Esophagus (tissue), 2 donors: ENCODE measurements around the gene FLYWCH1. TPM values are rescaled to one million over a fixed set of nuclear protein-coding genes. Genes with fewer than 3 reads are reported as not detected.

Experiments used
- H3K27ac ChIP-seq, 2 donors: one replicate each; pipeline ENCODE4 v1.5.1; 2013; ENCODE audit warnings: low read depth in 2 of 2, mild to moderate bottlenecking in 2 of 2, inconsistent platforms in 1 of 2, low read length in 1 of 2, moderate library complexity in 1 of 2
- H3K27me3 ChIP-seq, 2 donors: one replicate each; pipeline ENCODE4 v1.6.1; 2013; ENCODE audit warnings: low read length in 2 of 2, control low read depth in 1 of 2, mild to moderate bottlenecking in 1 of 2; ENCODE audit not compliant: insufficient read depth in 2 of 2, control insufficient read depth in 1 of 2
- H3K36me3 ChIP-seq, 2 donors: one replicate each; pipeline ENCODE4 v1.6.1; 2013; ENCODE audit warnings: low read length in 1 of 2; ENCODE audit not compliant: control insufficient read depth in 2 of 2, insufficient read depth in 2 of 2
- H3K4me1 ChIP-seq, 2 donors: one replicate each; pipeline ENCODE4 v1.6.1; 2013; ENCODE audit warnings: low read length in 1 of 2; ENCODE audit not compliant: control insufficient read depth in 2 of 2, insufficient read depth in 2 of 2
- H3K4me3 ChIP-seq, 2 donors: one replicate each; pipeline ENCODE4 v1.5.1; 2013; ENCODE audit warnings: low read length in 2 of 2, mild to moderate bottlenecking in 2 of 2, low read depth in 1 of 2, moderate library complexity in 1 of 2
- H3K9me3 ChIP-seq, 2 donors: one replicate each; pipeline ENCODE4 v1.6.1; 2013; ENCODE audit warnings: mild to moderate bottlenecking in 2 of 2, low read depth in 1 of 2, low read length in 1 of 2, moderate library complexity in 1 of 2; ENCODE audit not compliant: control insufficient read depth in 2 of 2, insufficient read depth in 1 of 2
- WGBS, 2 donors: extraction: QIAGEN DNeasy Blood & Tissue Kit; methylation state at CpG; one replicate each; pipeline ENCODE4 v1.1.7; 2013; 5-methylcytosine and 5-hydroxymethylcytosine counted together
- polyA plus RNA-seq, 2 donors: library from polyadenylated mRNA; stranded (reverse); fragments of 200-250 nt; gene quantifications; one replicate each; pipeline ENCODE4 v1.2.3, GENCODE V29; 2013
- donor health status: healthy with polysubstance abuse.
- donor health status: Bipolar disorder and iron deficiency.

Gene FLYWCH1
- polyA plus RNA-seq, 2 donors, result 12.9 to 20.2 TPM

GRCh38 chr16:2966043-2966807, 54.5 kb downstream of the FLYWCH1 start:
- H3K27me3 ChIP-seq, result peaks cover 0 to 23% of the 10 kb centered on the region in 2 donors

GRCh38 chr16:2966808-2967191, 55.1 kb downstream of the FLYWCH1 start:
- 25 to 26% methylated on average over 36 to 46 of the region's 46 CpGs for whole genome bisulfite sequencing, 2 donors
- Histone ChIP-seq H3K27me3 (peaks cover 0 to 23% of the 10 kb centered on the region in 2 donors), H3K36me3 (peaks cover 0 to 2% of the 10 kb centered on the region in 2 donors), H3K4me3 (no peak overlapping the region), H3K9me3 (no peaks in the 10 kb centered on the region), H3K27ac (no peak overlapping the region), H3K4me1 (peaks cover 20 to 33% of the 10 kb centered on the region in 2 donors)

More at GRCh38 chr16:2966043-2966807, 54.5 kb downstream of the FLYWCH1 start:
- Histone ChIP-seq H3K27ac (no peak overlapping the region), H3K36me3 (no peaks in the 10 kb centered on the region), H3K9me3 (no peaks in the 10 kb centered on the region), H3K4me3 (no peak overlapping the region), H3K4me1 (peaks cover 20 to 35% of the 10 kb centered on the region in 2 donors)
- WGBS, 2 donors, result 70 to 72% methylated on average over 38 to 39 of the region's 39 CpGs

- Histone ChIP-seq H3K4me1 (peaks cover 20 to 33% of the 10 kb centered on the region in 2 donors), H3K27ac (no peak overlapping the region), H3K27me3 (peaks cover 0 to 20% of the 10 kb centered on the region in 2 donors), H3K4me3 (no peak overlapping the region), H3K9me3 (no peaks in the 10 kb centered on the region), H3K36me3 (peaks cover 0 to 2% of the 10 kb centered on the region in 2 donors)
- 20 to 40% methylated on average over 40 to 51 of the region's 51 CpGs for WGBS, 2 donors
Observed at GRCh38 chr16:2967211-2967631, 55.5 kb downstream of the FLYWCH1 start.

GRCh38 chr16:2967721-2968161, 56.0 kb downstream of the FLYWCH1 start:
- 58 to 64% methylated on average over 29 to 33 of the region's 33 CpGs for WGBS, 2 donors
- H3K27me3 ChIP-seq, result peaks cover 0 to 14% of the 10 kb centered on the region in 2 donors
- H3K27ac ChIP-seq, result no peak overlapping the region
- no peaks in the 10 kb centered on the region for H3K9me3 ChIP-seq
- H3K36me3 ChIP-seq, result peaks cover 0 to 2% of the 10 kb centered on the region in 2 donors
- H3K4me3 ChIP-seq, result no peak overlapping the region
- peaks cover 20 to 33% of the 10 kb centered on the region in 2 donors for H3K4me1 ChIP-seq

- Histone ChIP-seq H3K27ac (peak overlapping the region in 1 of 2 donors; percentile 65), H3K27me3 (peaks cover 0 to 10% of the 10 kb centered on the region in 2 donors), H3K9me3 (no peaks in the 10 kb centered on the region), H3K4me1 (peaks cover 19 to 30% of the 10 kb centered on the region in 2 donors), H3K4me3 (peak overlapping the region; percentile 62), H3K36me3 (peaks cover 0 to 2% of the 10 kb centered on the region in 2 donors)
- WGBS, 2 donors, result 15% methylated on average over 18 of the region's 18 CpGs
Observed at GRCh38 chr16:2968368-2968737, 56.6 kb downstream of the FLYWCH1 start.

- H3K9me3 ChIP-seq, result no peaks in the 10 kb centered on the region
- 1% methylated on average over 79 to 98 of the region's 98 CpGs for WGBS, 2 donors
- H3K4me3 ChIP-seq, result peak within 1 kb of the TSS; percentile 62
- H3K27ac ChIP-seq, result peak within 1 kb of the TSS in 1 of 2 donors; percentile 65
- peaks cover 0 to 2% of the 10 kb centered on the region in 2 donors for H3K36me3 ChIP-seq
- H3K27me3 ChIP-seq, result peaks cover 0 to 9% of the 10 kb centered on the region in 2 donors
- H3K4me1 ChIP-seq, result peaks cover 14 to 25% of the 10 kb centered on the region in 2 donors
Observed at GRCh38 chr16:2968738-2969544, 57.2 kb downstream of the FLYWCH1 start, which contains the start of gene PAQR4. TSS of gene PAQR4 (plus strand) at chr16:2969348. CDS start at chr16:2969675, 327 bp downstream.

- Histone ChIP-seq H3K27me3 (peaks cover 0 to 4% of the 10 kb centered on the region in 2 donors), H3K27ac (peak overlapping the region in 1 of 2 donors; percentile 36), H3K4me1 (peaks cover 5 to 16% of the 10 kb centered on the region in 2 donors), H3K9me3 (no peaks in the 10 kb centered on the region), H3K4me3 (peak overlapping the region; percentile 62), H3K36me3 (peaks cover 0 to 2% of the 10 kb centered on the region in 2 donors)
- WGBS, 2 donors, result 2% methylated on average over 72 to 83 of the region's 83 CpGs
Observed at GRCh38 chr16:2969545-2970521, 58.1 kb downstream of the FLYWCH1 start.

GRCh38 chr16:2970563-2970962, 58.8 kb downstream of the FLYWCH1 start:
- H3K4me1 ChIP-seq, result peaks cover 4 to 16% of the 10 kb centered on the region in 2 donors
- WGBS, 2 donors, result 77 to 88% methylated on average over 6 of the region's 6 CpGs
- no peak overlapping the region for H3K27ac ChIP-seq

More at GRCh38 chr16:2970563-2970962, 58.8 kb downstream of the FLYWCH1 start:
- H3K36me3 ChIP-seq, result peaks cover 0 to 2% of the 10 kb centered on the region in 2 donors
- H3K27me3 ChIP-seq, result no peaks in the 10 kb centered on the region
- H3K9me3 ChIP-seq, result no peaks in the 10 kb centered on the region
- peak overlapping the region; percentile 62 for H3K4me3 ChIP-seq
